Measurements from ENCODE around the gene SLC4A8. TPM values are rescaled to one million over a fixed set of nuclear protein-coding genes. Genes with fewer than 3 reads are reported as not detected.

The SLC4A8 gene
- total and polyA plus RNA-seq, 2 donors = 1.6 to 2.9 TPM

- WGBS = 89% methylated on average over 9 of the region's 9 CpGs
- Histone ChIP-seq H3K36me3 (ENCODE audit: insufficient read depth) (no peaks in the 10 kb centered on the region), H3K27ac (ENCODE audit: low read depth) (no peak overlapping the region), H3K4me3 (ENCODE audit: low read depth, low read length) (no peak overlapping the region), H3K4me1 (ENCODE audit: insufficient read depth) (no peaks in the 10 kb centered on the region)
- DNase-seq (ENCODE audit: extremely low spot score) = no peak
These were observed 97.1 kb downstream of the SLC4A8 start for GRCh38 chr12:51521554-51522276.

DNA sequence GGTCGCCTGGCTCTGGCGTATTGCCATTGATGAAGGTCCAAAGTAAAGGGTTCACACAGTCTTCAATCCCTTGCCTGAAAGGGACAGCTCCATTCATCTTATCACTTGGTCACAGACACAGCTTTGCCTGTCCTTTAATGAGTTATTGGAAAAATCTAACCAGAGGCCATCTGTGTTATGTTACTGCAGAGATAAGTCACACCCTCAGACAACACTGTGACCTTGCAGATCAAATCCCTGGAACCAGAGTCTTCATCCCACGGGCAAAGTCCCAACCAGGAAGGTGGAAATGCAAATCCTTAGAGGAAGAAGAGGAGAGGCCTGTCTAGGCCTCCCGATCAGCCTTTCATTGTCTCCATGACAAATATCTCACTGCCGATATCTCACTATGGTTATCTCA is 98.1 kb downstream of the SLC4A8 start:
- 65% methylated on average over 5 of the region's 5 CpGs for WGBS
- Histone ChIP-seq H3K4me3 (ENCODE audit: low read depth, low read length) (no peak overlapping the region), H3K36me3 (ENCODE audit: insufficient read depth) (no peaks in the 10 kb centered on the region), H3K27ac (ENCODE audit: low read depth) (no peak overlapping the region), H3K4me1 (ENCODE audit: insufficient read depth) (no peaks in the 10 kb centered on the region)
- DNase-seq (ENCODE audit: extremely low spot score) = no peak

- Histone ChIP-seq H3K36me3 (ENCODE audit: insufficient read depth) (no peaks in the 10 kb centered on the region), H3K4me1 (ENCODE audit: insufficient read depth) (no peaks in the 10 kb centered on the region), H3K27ac (ENCODE audit: low read depth) (no peak overlapping the region), H3K4me3 (ENCODE audit: low read depth, low read length) (no peak overlapping the region)
- no peak for DNase-seq (ENCODE audit: extremely low spot score)
- 47% methylated on average over 6 of the region's 6 CpGs for WGBS
These were observed 99.8 kb downstream of the SLC4A8 start for GRCh38 chr12:51524386-51524901.

- H3K4me1 ChIP-seq (ENCODE audit: insufficient read depth) = no peaks in the 10 kb centered on the region
- H3K4me3 ChIP-seq (ENCODE audit: low read depth, low read length) = no peak overlapping the region
- H3K27ac ChIP-seq (ENCODE audit: low read depth) = no peak overlapping the region
- WGBS = 93% methylated on average over 11 of the region's 11 CpGs
- H3K36me3 ChIP-seq (ENCODE audit: insufficient read depth) = no peaks in the 10 kb centered on the region
- no peak for DNase-seq (ENCODE audit: extremely low spot score)
These were observed 100.9 kb downstream of the SLC4A8 start for GRCh38 chr12:51525518-51525917.

DNA sequence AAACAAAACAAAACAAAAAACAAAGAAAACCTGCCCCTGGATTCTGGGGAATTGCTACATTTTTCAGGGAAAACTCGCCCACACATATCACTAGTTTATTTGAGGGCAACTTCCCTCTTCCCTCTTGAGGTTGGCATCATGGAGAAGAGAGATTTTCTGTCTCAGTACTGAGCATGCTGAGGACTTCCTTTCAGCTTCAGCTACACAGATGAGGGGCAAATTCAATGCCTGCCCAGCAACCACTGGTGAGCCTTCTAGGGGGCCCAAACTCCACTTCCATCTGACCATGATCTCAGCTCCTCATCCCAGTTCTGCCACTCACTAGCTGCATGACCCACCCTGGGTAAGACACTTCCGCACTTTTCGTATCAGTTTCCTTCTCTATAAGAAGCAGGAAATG is 103.3 kb downstream of the SLC4A8 start:
- Histone ChIP-seq H3K4me3 (ENCODE audit: low read depth, low read length) (no peak overlapping the region), H3K27ac (ENCODE audit: low read depth) (no peak overlapping the region), H3K4me1 (ENCODE audit: insufficient read depth) (no peaks in the 10 kb centered on the region), H3K36me3 (ENCODE audit: insufficient read depth) (no peaks in the 10 kb centered on the region)
- 74% methylated on average over 3 of the region's 3 CpGs for WGBS
- DNase-seq (ENCODE audit: extremely low spot score) = no peak

- Histone ChIP-seq H3K27ac (ENCODE audit: low read depth) (no peak overlapping the region), H3K36me3 (ENCODE audit: insufficient read depth) (no peaks in the 10 kb centered on the region), H3K4me3 (ENCODE audit: low read depth, low read length) (no peak overlapping the region), H3K4me1 (ENCODE audit: insufficient read depth) (no peaks in the 10 kb centered on the region)
- 82% methylated on average over 6 of the region's 6 CpGs for WGBS
- DNase-seq (ENCODE audit: extremely low spot score) = no peak
These were observed 104.4 kb downstream of the SLC4A8 start for GRCh38 chr12:51528852-51529650.

- 80% methylated on average over 3 of the region's 3 CpGs for WGBS
- no peak overlapping the region for H3K27ac ChIP-seq (ENCODE audit: low read depth)
- H3K4me3 ChIP-seq (ENCODE audit: low read depth, low read length) = no peak overlapping the region
- no peaks in the 10 kb centered on the region for H3K4me1 ChIP-seq (ENCODE audit: insufficient read depth)
- no peak for DNase-seq (ENCODE audit: extremely low spot score)
- no peaks in the 10 kb centered on the region for H3K36me3 ChIP-seq (ENCODE audit: insufficient read depth)
These were observed 105.0 kb downstream of the SLC4A8 start for GRCh38 chr12:51529651-51529970.

DNA sequence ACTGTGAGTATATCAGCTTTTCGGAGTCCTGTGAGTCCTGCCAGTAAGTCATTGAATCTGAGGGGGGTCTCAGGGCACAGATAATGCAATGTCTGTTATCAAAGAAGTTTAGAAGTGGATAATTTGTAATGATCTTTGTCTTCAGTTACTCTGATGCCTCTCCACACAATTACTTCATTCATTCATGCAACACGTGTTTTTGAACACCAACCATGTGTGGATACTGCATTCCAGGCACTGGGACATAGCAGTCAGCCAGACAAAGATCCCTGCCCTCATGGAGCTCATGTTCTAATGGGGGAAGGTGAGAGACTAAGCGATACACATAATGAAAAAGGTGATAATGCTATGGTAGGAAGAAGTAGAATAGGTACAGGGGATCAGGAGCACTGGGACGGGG is 105.6 kb downstream of the SLC4A8 start:
- Histone ChIP-seq H3K4me3 (ENCODE audit: low read depth, low read length) (no peak overlapping the region), H3K27ac (ENCODE audit: low read depth) (no peak overlapping the region), H3K36me3 (ENCODE audit: insufficient read depth) (no peaks in the 10 kb centered on the region), H3K4me1 (ENCODE audit: insufficient read depth) (no peaks in the 10 kb centered on the region)
- DNase-seq (ENCODE audit: extremely low spot score) = no peak
- WGBS = 88% methylated on average over 4 of the region's 4 CpGs

DNA sequence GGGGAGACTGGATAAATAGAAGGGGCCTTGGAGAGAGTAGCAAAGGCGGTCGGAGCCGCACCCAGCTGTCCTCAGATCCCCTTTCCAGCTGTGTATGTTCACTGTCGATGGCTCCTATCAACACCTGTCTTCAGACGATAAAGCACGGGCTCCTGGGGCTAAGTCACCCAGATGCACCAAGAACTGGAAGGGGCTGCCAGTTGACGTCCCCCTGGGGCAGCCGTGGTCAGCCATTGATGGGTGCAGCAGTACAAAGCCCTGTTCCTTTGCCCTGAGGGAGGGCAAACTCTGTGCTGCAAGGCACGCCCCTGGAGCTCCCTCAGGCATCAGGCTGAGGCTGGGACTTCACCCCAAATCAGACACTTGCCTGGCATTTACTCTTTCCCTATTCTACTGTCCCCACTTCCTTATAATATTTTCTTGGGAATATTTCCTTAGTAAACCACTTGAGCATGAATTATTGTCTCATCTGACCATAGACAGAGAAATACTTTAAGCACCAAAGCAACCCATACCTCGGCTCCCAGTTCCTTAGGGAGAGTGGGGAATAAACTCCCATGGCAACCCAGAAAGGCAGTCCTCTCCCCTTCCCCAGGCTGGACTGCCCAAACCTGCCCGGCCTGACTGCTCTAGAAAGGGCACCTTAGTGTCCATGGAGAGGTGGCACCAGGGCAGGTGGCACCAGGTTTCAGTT is 106.8 kb downstream of the SLC4A8 start:
- no peaks in the 10 kb centered on the region for H3K4me1 ChIP-seq (ENCODE audit: insufficient read depth)
- no peak overlapping the region for H3K4me3 ChIP-seq (ENCODE audit: low read depth, low read length)
- H3K36me3 ChIP-seq (ENCODE audit: insufficient read depth) = no peaks in the 10 kb centered on the region
- H3K27ac ChIP-seq (ENCODE audit: low read depth) = no peak overlapping the region
- WGBS = 45% methylated on average over 11 of the region's 11 CpGs
- DNase-seq (ENCODE audit: extremely low spot score) = no peak

DNA sequence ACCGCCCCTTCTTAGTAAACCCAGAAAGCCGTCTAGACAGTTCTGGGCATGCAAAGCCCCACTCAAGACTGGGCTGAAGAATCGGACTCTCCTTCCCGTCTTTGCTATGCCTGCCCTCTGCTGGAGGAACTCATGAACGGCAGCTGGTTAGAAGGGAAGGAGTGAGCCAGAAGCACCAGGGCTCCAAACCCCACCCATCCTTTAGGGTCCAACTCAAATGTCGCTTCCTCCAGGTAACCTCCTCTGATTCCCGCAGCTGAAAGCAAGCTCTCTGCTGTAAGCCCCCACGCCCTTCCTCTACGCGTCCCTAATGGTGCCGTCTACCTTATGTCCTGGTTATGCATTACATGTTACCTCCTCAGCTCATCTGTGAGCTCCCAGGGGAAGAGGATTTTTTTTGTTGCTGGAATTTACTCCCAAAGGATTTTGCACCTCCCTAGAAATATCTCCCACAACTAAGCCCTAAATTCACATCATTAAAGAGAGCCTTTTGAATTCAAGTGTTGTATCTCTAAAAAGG is 107.4 kb downstream of the SLC4A8 start:
- Histone ChIP-seq H3K4me1 (ENCODE audit: insufficient read depth) (no peaks in the 10 kb centered on the region), H3K4me3 (ENCODE audit: low read depth, low read length) (no peak overlapping the region), H3K27ac (ENCODE audit: low read depth) (no peak overlapping the region), H3K36me3 (ENCODE audit: insufficient read depth) (no peaks in the 10 kb centered on the region)
- 4% methylated on average over 11 of the region's 11 CpGs for WGBS
- peak; percentile 39 for DNase-seq (ENCODE audit: extremely low spot score)

GRCh38 chr12:51533799-51534198 is 109.2 kb downstream of the SLC4A8 start:
- Histone ChIP-seq H3K4me3 (ENCODE audit: low read depth, low read length) (no peak overlapping the region), H3K36me3 (ENCODE audit: insufficient read depth) (no peaks in the 10 kb centered on the region), H3K4me1 (ENCODE audit: insufficient read depth) (no peaks in the 10 kb centered on the region), H3K27ac (ENCODE audit: low read depth) (no peak overlapping the region)
- 25% methylated on average over 1 of the region's 1 CpG for WGBS
- DNase-seq (ENCODE audit: extremely low spot score) = no peak

DNA sequence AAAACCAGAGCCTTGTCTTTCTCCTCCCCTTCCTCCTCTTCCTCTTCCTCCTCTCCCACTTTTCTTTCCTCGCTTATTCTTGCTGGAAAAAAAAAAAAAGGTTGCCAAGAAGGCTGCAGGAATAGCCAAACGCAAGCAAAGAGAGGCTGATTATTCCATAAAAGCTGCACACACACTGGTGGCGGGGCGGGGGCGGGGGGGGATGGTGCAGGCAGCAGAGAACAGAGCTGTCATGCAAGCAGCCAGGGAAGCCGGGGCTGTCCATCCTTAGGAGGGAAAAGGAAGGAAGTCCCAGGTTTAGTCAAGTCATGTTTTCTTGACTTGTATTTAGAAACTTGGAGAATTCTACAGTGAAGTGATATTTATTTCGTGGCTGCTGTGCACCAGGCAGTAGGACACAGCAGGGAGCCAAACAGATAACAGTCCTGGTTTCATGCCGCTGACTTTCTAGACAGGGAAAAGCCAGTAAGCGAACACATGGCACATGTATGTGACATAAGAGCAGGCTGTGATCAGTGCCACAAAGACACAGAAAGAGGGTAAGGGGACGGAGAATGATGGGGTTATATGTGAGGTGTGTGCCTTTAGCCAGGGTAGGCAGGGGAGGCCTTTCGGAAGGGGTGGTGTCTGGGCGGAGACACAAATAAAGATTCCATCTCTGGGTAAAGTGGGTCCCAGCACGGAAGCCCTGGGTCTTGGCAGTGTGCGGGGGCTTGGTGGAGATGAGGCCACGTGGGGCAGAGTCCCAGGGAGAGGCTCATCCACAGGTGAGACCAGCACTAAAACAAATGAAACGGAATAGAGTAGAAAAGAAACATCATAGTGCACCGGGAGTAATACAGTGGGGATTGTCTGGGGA is 109.8 kb downstream of the SLC4A8 start:
- H3K4me1 ChIP-seq (ENCODE audit: insufficient read depth) = no peaks in the 10 kb centered on the region
- DNase-seq (ENCODE audit: extremely low spot score) = no peak
- no peaks in the 10 kb centered on the region for H3K36me3 ChIP-seq (ENCODE audit: insufficient read depth)
- 56% methylated on average over 17 of the region's 17 CpGs for WGBS
- H3K4me3 ChIP-seq (ENCODE audit: low read depth, low read length) = no peak overlapping the region
- no peak overlapping the region for H3K27ac ChIP-seq (ENCODE audit: low read depth)

- WGBS = 74% methylated on average over 3 of the region's 3 CpGs
- no peak for DNase-seq (ENCODE audit: extremely low spot score)
- Histone ChIP-seq H3K27ac (ENCODE audit: low read depth) (no peak overlapping the region), H3K4me1 (ENCODE audit: insufficient read depth) (no peaks in the 10 kb centered on the region), H3K36me3 (ENCODE audit: insufficient read depth) (no peaks in the 10 kb centered on the region), H3K4me3 (ENCODE audit: low read depth, low read length) (no peak overlapping the region)
These were observed 111.5 kb downstream of the SLC4A8 start for GRCh38 chr12:51536159-51536558.
